K562 (cell line): ENCODE data around the gene UCK1. TPM values are rescaled to one million over a fixed set of nuclear protein-coding genes. Genes with fewer than 3 reads are reported as not detected.

Experiments
- ATAC-seq: fragments of 200-7000 bp; cut with Tn5 transposase; 3 replicates; pipeline ENCODE4 v1.9.1; 2020; ENCODE audit warnings: moderate library complexity
- BruUV-seq: library from RNA; stranded (reverse); fragments of 400-500 nt; replicated peaks from 2 replicates; lab custom pipeline; 2021; lab: Mats Ljungman, UMichigan
- CTCF ChIA-PET: fragments of 300-600 bp; formaldehyde crosslinking; extraction: SDS; loops from one replicate; lab custom pipeline; 2021; ENCODE audit warnings: low intra/inter-chr PET ratio; lab: Yijun Ruan, JAX
- POLR2A ChIA-PET: fragments of 300-600, 350-650 bp; sonication (Branson Sonifier 250); formaldehyde crosslinking; extraction: SDS; loops from one replicate; lab custom pipeline; 2021; ENCODE audit warnings: antibody characterized with exemption, inconsistent platforms; lab: Yijun Ruan, JAX
- DNase-seq, 4 experiments: peaks; one replicate each; pipeline versions ENCODE4 v3.0.0 to v3.0.0-alpha.2; 2011 to 2018; ENCODE audit warnings: low spot score in 3 of 4, mixed read lengths in 3 of 4; ENCODE audit errors: extremely low read depth in 1 of 4
- FAIRE-seq: peaks from 2 replicates; lab custom pipeline; 2011; peaks lifted over from hg19 to GRCh38; lab: Jason Lieb, UNC
- H2AFZ ChIP-seq: 2 replicates; pipeline ENCODE4 v1.6.0; 2011; ENCODE audit warnings: low read depth, low read length, control low read depth, inconsistent platforms
- H3K27ac ChIP-seq: fragments of 200-600 bp; 3 replicates; pipeline ENCODE4 v1.8.0; 2011; ENCODE audit warnings: low read depth, mild to moderate bottlenecking, control low read depth, inconsistent platforms, low read length, moderate library complexity, mixed read lengths; ENCODE audit errors: extremely low read depth
- H3K27me3 ChIP-seq, 2 experiments: fragments of 300-600 bp in 1 of 2; 2 replicates in 1 of 2; 3 replicates in 1 of 2; pipeline versions ENCODE4 v1.6.0 to v1.8.0; 2011; ENCODE audit warnings: inconsistent platforms in 2 of 2, low read length in 2 of 2, mild to moderate bottlenecking in 1 of 2, mixed read lengths in 1 of 2, moderate library complexity in 1 of 2; ENCODE audit not compliant: control insufficient read depth in 2 of 2, insufficient read depth in 2 of 2
- H3K36me3 ChIP-seq: fragments of 300-600 bp; 3 replicates; pipeline ENCODE4 v1.8.0; 2011; ENCODE audit warnings: mild to moderate bottlenecking, low read length, inconsistent platforms; ENCODE audit not compliant: control insufficient read depth, insufficient read depth
- H3K4me1 ChIP-seq, 2 experiments: fragments of 200-600 bp in 1 of 2; replicated peaks in 1 of 2; 2 replicates in 1 of 2; 3 replicates in 1 of 2; pipeline versions ENCODE4 v1.5.1 to v1.8.0; 2011; ENCODE audit warnings: inconsistent platforms in 2 of 2, low read length in 2 of 2, mild to moderate bottlenecking in 1 of 2, mixed read lengths in 1 of 2, moderate library complexity in 1 of 2; ENCODE audit not compliant: control insufficient read depth in 2 of 2, insufficient read depth in 2 of 2
- H3K4me2 ChIP-seq: 2 replicates; pipeline ENCODE4 v1.6.1; 2011; ENCODE audit warnings: low read length, control low read depth, inconsistent platforms, mixed read lengths; ENCODE audit not compliant: insufficient read depth
- H3K4me3 ChIP-seq: fragments of 200-600 bp; sonication (generic), shearing (Covaris generic); 2 replicates; pipeline ENCODE4 v1.5.1; 2016; ENCODE audit warnings: control low read depth, inconsistent platforms
- H3K79me2 ChIP-seq: fragments of 200-600 bp; 3 replicates; pipeline ENCODE4 v1.8.0; 2011; ENCODE audit warnings: low read length, inconsistent platforms; ENCODE audit not compliant: control insufficient read depth, insufficient read depth
- H3K9ac ChIP-seq, 2 experiments: 2 replicates each; pipeline versions ENCODE4 v1.6.0 to v1.6.1; 2011; ENCODE audit warnings: low read depth in 2 of 2, low read length in 2 of 2, control low read depth in 1 of 2, inconsistent platforms in 1 of 2, mild to moderate bottlenecking in 1 of 2, mixed read lengths in 1 of 2; ENCODE audit not compliant: insufficient read depth in 1 of 2
- H3K9me1 ChIP-seq: one replicate; pipeline ENCODE4 v1.6.0; 2011; ENCODE audit warnings: inconsistent platforms, mild to moderate bottlenecking, low read length, moderate library complexity; ENCODE audit not compliant: control insufficient read depth, insufficient read depth
- H3K9me3 ChIP-seq: replicated peaks from 2 replicates; pipeline ENCODE4 v1.5.1; 2011; ENCODE audit warnings: low read depth, low read length, inconsistent platforms; ENCODE audit not compliant: control insufficient read depth, insufficient read depth
- H4K20me1 ChIP-seq: replicated peaks from 2 replicates; pipeline ENCODE4 v1.6.1; 2011; ENCODE audit warnings: low read length, inconsistent platforms, mixed read lengths; ENCODE audit not compliant: control insufficient read depth, insufficient read depth
- MECOM ChIP-seq: fragments of 250-450 bp; sonication (Bioruptor Pico); IDR thresholded peaks from 2 replicates; pipeline ENCODE4 v1.8.0; 2022; ENCODE audit warnings: inconsistent platforms
- RB1 ChIP-seq: fragments of 450-650 bp; IDR thresholded peaks from 2 replicates; pipeline ENCODE4 v1.6.1; 2017; ENCODE audit warnings: low read depth, mild to moderate bottlenecking
- TBL1XR1 ChIP-seq, 2 experiments: IDR thresholded peaks; 2 replicates each; pipeline ENCODE4 v1.6.1; 2012; ENCODE audit warnings: improper control_type of control experiment in 2 of 2, low read length in 2 of 2, mild to moderate bottlenecking in 1 of 2
- WGBS: fragments of 100-300 bp; shearing (Covaris generic); methylation state at CpG from one replicate; pipeline ENCODE4 v1.1.6; 2016; ENCODE audit warnings: low coverage, mixed read lengths; ENCODE audit not compliant: insufficient coverage; ENCODE audit errors: missing lambda C conversion rate; 5-methylcytosine and 5-hydroxymethylcytosine counted together
- in situ Hi-C: fragments of 300-500 bp; cut with MboI; formaldehyde crosslinking; loops from 4 replicates; pipeline ENCODE4 v1.15.0; 2018; ENCODE audit warnings: inconsistent platforms, mixed read lengths
- intact Hi-C: fragments of 100-400 bp; cut with micrococcal nuclease; formaldehyde crosslinking; loops from 2 replicates; pipeline ENCODE4 v1.14.2; 2022
- polyA plus RNA-seq, 8 experiments: library from polyadenylated mRNA; depleted of rRNA in 4 of 8; stranded (reverse) in 5 of 8; unstranded in 3 of 8; fragments of >200 nt; fragmentation: Nextera tagmentation in 2 of 8; fragmentation: Illumina TruSeq in 1 of 8; extraction: Ambion mirVana in 2 of 8; extraction: Trizol in 1 of 8; gene quantifications; 2 replicates each; pipeline versions ENCODE4 v1.2.1 to v1.2.3, GENCODE V29; 2011 to 2014; ENCODE audit warnings: inconsistent platforms in 1 of 8, missing spikeins in 1 of 8
- total RNA-seq, 7 experiments: library from RNA; depleted of rRNA in 6 of 7; stranded (reverse); fragments of >200 nt in 6 of 7; fragmentation: Illumina TruSeq in 2 of 7; extraction: Trizol in 2 of 7; gene quantifications; 2 replicates each; pipeline versions ENCODE4 v1.2.1 to v1.2.3, GENCODE V29; 2011 to 2021; ENCODE audit warnings: low replicate concordance in 1 of 7
- TF ChIP-seq, protein P1 (sequence below): fragments of 450-650 bp; IDR thresholded peaks from one replicate; pipeline ENCODE4 v1.6.1; 2018; ENCODE audit warnings: mild to moderate bottlenecking, moderate library complexity; ENCODE audit not compliant: partially characterized antibody

The UCK1 gene
- total and polyA plus RNA-seq, 9 of the 15 experiments (the other 6 are each of a cell fraction or from before 2014, with no cell fraction given): 0.27 to 27.5 (median 16.1) TPM

DNA sequence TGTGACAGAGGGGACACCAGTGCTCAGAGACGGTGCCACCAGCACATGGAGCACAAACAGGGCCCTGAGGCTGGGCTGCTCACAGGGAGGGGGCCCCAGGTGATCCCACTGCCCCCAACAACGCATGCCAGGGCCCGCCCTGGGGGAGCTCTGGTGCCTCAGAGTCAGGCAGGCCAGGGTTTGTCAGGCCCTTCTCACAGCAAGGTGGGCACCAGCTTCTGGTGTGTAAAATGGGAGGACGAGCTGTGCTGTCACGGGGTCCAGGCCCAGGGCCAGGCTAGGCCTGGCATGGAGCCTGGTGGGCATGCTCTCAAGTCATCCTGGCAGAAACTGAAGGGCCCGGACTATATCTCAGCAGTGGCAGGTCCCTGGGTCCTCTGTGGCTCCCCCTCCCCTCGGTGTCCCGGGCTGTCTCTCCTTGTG, 48.7 kb upstream of the UCK1 start:
- no peak for TF ChIP-seq MECOM (CRISPR knock-in tag)
- no peak for TF ChIP-seq RB1
- TF ChIP-seq TBL1XR1 (IDR thresholded peaks at IDR 0.05; ENCODE audit: low read length in 2 of 2): no peak
- TF ChIP-seq, protein P1, sequence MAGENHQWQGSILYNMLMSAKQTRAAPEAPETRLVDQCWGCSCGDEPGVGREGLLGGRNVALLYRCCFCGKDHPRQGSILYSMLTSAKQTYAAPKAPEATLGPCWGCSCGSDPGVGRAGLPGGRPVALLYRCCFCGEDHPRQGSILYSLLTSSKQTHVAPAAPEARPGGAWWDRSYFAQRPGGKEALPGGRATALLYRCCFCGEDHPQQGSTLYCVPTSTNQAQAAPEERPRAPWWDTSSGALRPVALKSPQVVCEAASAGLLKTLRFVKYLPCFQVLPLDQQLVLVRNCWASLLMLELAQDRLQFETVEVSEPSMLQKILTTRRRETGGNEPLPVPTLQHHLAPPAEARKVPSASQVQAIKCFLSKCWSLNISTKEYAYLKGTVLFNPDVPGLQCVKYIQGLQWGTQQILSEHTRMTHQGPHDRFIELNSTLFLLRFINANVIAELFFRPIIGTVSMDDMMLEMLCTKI: no peak
- intact Hi-C loops: no loop called here
- DNase-seq: no peak
- no peak for ATAC-seq
- H4K20me1 ChIP-seq: no peaks in the 10 kb centered on the region
- H3K4me1 ChIP-seq: peaks cover 0 to 17% of the 10 kb centered on the region in 2 experiments; a peak in 1 of 5 replicates
- H3K4me3 ChIP-seq: no peak overlapping the region
- WGBS: 90% methylated on average over 4 of the region's 8 CpGs
- no peak overlapping the region for H3K9ac ChIP-seq
- no TSS peak for BruUV-seq
- POLR2A ChIA-PET: interaction anchor here (0.6 kb wide), 1 partner anchor 48 kb away, joined by 5 read pairs; no protein-coding TSS in a partner anchor
- no peaks in the 10 kb centered on the region for H3K79me2 ChIP-seq
- CTCF ChIA-PET: no interaction called here
- no peaks in the 10 kb centered on the region for H3K9me1 ChIP-seq
- no peak overlapping the region for H3K4me2 ChIP-seq
- H2AFZ ChIP-seq: no peak overlapping the region
- peaks cover 36% of the 10 kb centered on the region; the same call in 2 of the 3 replicates for H3K36me3 ChIP-seq
- FAIRE-seq: no peak
- H3K9me3 ChIP-seq: no peaks in the 10 kb centered on the region
- in situ Hi-C loops: no loop called here
- H3K27ac ChIP-seq: no peak overlapping the region
- no peaks in the 10 kb centered on the region for H3K27me3 ChIP-seq
